Endometrial microvascular endothelial cells (primary cell): Measurements from ENCODE around the gene SERP1. TPM values are rescaled to one million over a fixed set of nuclear protein-coding genes. Genes with fewer than 3 reads are reported as not detected.

ENCODE experiments used
- in situ Hi-C: cut with HindIII; loops from 2 replicates; pipeline ENCODE4 v1.10.0; 2017; ENCODE audit warnings: low sequenced_read_pairs, low pct_unique_long_range_greater_than_20kb; ENCODE audit errors: inconsistent ontology term
- total RNA-seq: library from RNA; depleted of rRNA; stranded (reverse); fragments of >200 nt; gene quantifications from one replicate; pipeline ENCODE4 v1.2.3, GENCODE V29; 2015; ENCODE audit errors: inconsistent ontology term

SERP1 gene
- 151 TPM for total RNA-seq

DNA sequence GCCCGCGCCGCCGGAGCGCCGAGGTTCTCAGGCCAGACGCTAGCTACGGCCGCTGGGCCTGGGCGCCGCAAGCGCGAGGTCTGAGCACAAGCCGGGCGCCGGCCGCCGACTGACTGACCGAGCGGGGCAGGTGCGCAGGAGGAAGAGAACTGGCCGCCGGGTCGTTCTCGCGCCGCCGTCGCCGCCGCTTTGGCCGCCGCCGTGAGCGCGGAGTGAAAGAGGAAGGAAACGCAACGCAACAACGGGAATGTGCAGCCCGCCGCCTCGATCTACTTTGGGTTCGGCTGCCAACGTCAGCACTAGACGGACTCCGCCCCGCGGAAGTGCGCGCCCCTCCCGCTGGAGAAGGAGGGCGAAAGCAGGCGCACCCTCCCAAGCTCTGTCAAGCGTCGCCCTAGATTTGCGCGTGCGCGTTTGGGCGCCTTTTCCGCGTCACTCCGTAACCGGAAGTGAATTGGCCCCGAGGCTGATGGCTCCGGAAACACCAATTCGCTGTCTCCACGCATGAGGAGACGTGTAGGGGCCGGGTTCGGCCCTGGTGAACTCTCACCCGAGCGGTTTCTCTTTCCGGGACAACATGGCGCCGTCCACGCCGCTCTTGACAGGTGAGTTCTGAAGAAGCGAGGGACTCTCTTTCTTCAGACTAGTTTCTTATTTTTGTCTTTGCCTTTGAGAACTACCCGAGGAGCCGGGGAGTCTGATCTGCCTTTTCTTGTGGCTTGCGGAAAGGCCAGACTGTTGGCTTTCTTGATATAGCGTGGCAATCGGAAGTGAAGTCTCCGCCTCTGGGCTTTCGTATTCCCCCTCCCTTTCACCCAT, at the start of gene SERP1, which contains the start of gene EIF2A:
Gene SERP1 (minus strand): TSS at position 271 of the 819 bp plus-strand sequence. CDS start 361 bp downstream, outside the sequence.
Gene EIF2A (plus strand): TSS at position 562 of the 819 bp plus-strand sequence. CDS start 16 bp downstream, at position 578.
- in situ Hi-C loops = no loop called here

DNA sequence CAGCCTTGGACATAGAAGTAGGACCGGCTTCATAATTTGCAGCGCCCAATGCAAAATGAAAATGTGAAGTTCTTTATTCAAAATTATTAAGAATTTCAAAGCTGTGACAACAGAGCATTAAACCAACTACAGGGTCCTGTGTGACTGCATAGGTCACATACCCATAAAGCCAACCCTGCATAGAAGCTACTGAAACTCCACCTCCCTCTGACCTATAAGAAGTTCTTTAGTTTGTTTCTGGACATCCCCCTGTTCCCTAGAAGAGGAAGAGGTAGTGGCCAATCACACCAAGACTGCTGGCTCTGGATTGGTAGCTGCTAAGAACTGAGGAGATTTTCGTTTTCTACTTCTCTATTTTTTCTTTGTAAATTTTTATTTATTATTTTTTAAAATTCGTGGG, 47.9 kb upstream of the SERP1 start:
- in situ Hi-C loops = no loop called here

DNA sequence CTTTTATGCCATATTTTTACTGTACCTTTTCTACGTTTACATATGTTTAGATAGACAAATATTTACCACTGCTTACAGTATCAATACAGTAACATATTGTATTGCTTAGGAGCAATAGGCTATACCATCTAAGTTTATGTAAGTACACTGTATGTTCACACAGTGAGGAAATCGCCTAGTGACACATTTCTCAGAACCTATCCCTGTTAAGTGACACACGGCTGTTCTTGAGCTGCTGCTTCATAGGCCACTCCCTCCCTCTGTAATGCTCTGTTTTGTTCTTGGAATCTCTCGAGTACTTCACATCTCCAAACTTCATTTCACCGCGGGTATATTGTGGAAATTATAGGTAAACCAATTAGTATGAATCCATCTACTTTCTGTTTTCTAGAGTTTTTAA, 43.5 kb upstream of the SERP1 start:
- in situ Hi-C loops = no loop called here

DNA sequence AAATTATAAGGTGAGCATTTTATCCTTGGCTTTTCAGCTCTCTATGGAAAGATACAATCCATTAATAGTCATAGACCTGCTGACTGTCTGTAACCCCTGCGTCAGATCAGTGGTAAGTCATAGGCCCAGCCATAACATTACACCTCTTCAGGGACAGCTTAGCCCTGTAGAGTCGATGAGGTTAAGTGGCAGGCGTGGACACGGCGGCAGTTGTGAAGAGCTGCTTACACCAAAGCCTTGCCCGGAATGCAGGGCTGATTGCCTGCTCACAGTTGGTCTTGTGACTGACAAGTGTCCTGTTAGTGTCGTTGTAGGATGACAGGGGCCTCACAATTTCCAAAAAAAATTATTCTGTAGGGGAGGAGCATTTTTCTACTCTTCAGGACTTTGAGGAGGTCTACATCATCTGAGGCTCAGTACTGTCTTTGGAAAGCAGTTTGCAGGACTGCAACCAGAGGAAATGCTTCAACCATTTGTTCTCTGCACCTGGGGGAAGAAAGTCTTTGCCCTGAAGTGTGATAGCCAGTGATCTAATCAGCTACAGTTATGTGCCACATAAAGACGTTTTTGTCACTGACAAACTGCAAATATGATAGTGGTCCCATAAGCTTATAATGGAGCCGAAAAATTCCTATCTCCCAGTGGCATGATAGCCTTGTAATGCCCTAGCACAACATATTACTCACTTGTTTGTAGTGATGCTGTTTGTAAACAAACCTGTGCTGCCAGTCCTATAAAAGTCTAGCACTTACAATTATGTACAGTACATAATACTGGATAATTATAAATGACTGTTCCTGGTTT, 41.9 kb upstream of the SERP1 start:
- in situ Hi-C loops = no loop called here

DNA sequence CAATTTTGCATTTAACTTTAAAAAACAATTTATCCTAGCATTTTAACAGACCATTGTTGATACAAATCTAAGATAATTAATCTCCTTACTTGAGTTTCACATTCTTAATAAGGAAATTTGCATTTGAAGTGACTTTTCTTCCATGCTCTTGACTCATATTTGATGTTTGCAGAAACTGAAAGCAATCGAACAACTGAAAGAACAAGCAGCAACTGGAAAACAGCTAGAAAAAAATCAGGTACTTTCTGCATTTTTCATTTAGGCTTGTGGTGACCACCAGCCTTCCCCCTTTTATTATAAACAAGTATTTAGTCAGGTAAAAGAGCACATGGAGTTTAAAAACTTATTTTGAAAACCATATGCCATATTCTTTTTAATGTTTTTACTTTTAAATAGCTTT, 36.7 kb upstream of the SERP1 start:
- in situ Hi-C loops = no loop called here

DNA sequence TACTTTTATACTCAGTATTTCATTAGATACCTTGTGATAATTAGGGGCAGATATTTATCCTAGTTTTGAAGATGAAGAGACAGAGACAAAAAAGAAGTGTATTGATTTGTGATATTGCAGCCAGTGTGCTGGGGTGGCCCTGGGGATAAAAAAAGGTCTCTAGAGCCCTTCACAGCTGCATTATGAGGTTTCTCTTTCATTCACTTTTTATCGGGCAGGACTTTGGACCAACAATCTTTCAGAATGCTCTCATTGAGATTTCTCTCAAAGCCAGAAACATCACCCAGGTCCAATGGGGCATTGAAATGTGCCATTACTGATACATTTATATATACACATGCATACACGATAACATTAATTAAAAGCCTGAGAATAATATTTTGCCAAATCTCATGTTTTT, 36.3 kb upstream of the SERP1 start:
- in situ Hi-C loops = no loop called here

DNA sequence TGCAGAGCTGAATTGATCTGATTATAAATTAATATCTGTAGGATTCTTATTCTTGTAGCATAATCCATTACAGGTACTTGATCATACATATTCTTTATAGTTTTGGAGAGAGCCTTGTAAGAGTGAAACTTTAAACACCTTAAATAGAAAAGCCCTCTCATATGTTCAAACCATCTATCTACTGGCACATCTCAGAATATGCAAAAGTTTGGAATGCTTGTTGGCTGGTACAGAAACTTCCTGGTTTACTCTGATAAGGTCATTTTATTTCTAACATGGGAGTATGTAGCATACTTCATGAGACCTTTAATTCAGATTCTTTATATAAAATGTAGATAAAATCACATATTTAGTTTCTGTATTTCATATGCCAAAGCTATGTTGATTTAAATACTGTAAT, 34.9 kb upstream of the SERP1 start:
- in situ Hi-C loops = no loop called here

DNA sequence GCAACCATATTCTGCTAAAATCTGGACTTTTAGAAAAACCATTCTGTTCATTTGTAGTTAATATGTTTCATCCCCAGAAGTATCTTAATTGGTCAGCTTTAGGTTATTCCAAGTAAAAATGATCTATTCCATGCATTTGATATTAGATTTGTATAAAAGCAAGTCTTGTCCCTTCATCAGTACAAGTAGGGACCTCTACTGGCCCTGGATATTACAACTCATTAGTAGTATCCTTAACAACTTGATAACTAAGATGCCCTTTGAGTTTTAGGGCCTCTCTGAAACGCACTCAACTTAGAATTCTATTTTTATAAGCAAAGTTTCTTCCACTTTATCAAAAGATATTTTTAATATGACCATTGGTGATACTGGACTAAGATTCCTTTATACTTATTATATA, 31.6 kb upstream of the SERP1 start:
- in situ Hi-C loops = no loop called here

DNA sequence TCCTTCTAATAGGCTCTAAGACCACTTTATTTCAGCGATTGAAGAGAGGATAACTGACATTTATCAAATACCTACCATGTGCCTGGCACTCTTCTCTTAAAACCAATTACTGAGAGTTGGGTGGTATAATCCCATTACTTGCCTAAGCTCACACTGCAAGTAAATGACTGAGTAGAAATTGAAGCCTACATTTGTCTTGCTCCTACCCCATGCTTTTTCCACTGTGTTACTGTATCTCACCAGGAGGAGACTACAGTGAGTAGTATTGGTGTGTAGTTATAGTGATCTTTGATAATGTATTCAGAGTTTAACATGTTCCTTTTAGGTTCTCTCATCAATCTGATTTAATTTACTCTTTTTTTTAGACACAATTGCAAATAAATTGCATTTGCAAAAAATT, 21.0 kb upstream of the SERP1 start:
- in situ Hi-C loops = no loop called here

DNA sequence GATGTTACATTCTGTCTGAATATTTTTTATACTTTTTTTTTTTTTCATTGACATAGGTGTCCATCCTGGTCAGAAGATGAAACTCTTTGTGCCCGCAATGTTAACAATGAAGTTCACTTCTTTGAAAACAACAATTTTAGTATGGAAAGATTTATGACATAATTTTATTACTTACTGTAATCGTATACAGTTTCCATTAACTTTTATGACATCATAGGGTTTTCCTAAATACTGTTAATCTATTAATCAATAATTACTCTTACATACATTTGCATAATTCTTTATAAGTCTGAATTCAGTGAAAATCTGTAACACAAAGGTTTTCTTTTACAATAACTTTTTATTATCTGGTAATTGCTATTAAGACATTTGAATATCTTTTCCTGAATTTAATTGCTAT, 17.9 kb upstream of the SERP1 start:
- in situ Hi-C loops = no loop called here

DNA sequence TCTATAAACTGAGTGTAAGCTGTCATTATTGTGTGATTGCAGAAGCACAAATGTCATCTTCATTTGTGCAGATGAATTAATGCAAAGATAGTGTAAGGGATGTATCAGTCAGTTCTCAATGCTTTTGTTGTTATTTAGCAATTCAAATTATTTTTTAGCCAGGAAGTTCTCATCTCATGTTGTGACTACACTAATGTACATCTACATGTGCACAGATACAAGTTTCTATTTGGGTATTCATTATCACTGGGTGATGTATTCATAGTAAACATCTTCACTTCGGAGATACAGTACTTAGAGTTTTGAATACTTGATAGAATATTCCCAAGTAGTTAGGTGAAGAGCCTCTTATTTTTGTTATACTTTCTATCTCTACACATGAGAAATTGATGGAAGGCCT, 11.4 kb upstream of the SERP1 start:
- in situ Hi-C loops = no loop called here

DNA sequence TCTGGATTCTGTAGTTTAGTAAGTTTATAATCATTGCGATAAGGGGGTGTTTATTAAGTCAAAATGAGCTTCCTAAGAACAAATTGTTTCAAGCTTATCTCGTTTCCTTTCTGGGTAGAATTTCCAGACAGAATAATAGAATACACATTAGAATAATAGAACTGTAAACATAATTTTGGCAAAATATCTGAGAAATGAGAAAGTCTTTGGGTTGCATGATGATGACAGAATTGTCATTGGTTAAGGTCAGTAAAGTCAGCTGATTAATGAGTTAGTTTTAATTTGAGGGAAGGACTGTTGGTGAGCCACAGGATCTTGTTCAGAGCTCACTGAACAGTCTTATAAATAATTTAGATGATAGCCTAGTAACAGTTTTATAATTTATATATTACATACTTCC, 10.5 kb upstream of the SERP1 start:
- in situ Hi-C loops = no loop called here

DNA sequence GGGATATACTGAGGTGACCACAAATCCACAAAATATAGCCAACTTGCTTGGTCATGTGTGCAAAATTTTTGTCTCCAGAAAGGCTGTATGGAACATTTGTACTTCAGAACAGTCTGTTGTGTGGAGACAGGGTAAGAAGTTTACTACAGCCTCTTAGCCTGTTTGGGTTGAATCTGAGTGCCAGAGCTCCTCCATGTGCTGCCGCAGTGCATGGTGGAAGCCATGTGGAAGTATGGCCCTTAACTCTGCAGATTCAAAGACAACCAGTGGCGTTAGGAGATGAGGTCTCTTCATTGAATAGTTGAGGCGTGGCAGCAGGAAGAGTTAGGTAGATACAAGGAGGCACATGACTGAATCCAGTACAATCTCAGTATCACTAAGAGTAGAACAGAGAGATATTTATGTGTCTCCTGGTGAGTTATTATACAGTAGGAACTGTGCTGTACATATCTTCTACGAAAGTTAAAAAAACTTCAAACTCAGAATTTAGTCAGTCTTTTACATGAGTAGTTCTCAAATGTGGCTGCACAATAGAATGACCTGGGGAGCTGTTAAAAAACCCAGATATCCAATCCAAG, 9.7 kb upstream of the SERP1 start:
- in situ Hi-C loops = no loop called here

DNA sequence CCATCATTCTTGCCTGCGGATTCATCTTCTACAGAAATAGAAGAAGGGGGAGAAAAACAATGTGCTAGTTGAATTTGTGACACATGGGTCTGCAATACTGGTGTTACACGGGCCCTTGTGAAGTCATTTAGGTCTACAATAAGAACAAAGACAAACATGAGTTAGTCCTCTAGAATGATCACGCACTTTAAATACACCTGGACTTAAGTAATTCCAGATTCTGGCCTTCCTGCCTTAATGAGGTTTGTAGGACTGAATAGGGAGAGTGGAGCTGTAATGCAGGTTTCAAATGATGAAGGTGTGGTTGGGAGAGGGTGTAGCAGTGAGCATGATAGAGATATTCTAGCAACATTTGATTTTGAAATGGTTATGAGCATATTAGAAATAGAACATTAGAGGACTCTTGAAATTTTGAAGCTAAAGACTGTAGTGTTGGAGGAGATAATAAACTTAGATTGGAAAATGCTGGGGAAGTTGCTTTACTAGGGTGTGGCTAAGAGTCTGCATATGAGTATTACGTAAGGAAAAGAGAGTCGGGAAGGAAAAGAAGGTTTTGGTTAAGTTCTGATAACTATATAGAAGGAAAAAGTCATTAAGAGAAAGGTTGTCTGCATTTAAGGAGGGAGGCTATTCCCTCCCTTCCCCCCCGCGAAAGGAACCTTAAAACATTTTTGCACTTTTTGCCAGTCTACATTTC, 897 bp upstream of the SERP1 start:
- in situ Hi-C loops = no loop called here

DNA sequence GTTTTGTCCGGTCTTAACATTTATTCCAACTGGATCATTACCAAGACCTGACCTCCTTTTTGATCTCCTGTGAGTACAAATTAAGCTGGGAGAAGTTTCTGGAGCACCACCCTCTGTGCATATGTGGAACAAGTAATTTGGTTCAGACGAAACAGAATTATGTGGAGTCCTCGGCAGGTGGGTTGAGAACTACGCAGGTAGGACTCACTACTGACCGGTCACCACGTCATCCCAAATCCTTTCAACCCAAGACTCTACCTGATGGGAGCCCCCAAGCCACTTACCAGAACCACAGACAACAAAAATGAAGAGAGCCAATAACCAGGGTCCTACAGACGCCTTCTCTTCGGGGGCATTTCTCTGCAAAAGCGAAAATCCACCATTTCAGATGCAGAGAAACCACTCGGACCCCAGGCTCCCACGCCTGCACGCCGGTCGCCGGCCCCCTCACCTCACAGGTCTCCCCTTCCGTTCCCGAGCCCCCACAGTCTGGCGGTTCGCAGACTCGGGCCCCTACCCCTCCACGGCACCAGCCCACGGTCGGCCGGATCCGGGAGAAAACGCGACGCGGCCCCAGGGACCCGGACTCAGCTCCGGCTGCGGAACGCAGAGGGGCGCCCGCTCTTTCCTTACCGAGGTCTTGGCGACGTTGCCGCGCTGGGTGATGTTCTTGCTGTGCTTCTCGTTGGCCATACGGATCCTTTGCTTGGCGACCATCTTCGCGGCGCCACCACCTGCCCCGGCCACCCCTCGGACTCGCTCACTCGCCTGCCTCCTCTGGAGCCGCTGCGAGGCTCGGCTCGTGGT, 674 bp downstream of the SERP1 start:
- in situ Hi-C loops = no loop called here

DNA sequence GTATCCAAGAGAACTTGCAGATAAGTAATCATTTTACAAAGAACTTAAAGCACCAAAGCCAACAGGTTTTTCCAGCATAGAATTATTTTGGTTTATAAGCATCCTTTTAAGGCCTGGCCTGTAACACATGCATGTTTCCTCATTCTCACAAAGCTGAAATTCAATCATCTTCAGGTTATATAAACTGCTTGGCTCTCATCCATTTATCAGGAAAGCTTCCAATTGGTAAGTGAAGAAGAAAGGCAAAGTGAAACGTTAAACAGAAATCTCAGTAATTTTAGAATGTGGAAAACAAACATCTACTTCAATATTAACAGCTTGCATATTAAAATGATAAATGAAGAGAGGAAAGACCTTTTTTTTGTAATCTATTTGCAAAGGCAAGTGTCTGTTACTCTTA, 1.6 kb downstream of the SERP1 start:
- in situ Hi-C loops = no loop called here

DNA sequence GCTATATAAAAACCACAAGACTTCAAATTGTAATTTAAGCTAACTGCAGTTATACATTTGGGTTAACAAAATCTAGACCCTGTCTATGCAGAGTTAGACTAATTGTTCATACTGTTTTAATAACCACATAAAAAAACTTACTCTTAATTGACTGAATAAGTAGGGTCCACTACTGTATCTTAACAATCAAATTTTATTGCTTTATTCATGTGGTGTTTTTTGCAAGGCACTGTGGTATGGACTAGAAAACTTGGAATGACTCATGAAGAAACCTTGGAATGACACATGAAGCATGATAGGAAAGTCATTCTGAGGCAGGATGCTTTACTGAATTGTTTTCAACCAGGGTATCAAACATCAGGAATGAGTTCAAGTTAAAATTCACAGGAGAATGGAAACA, 2.3 kb downstream of the SERP1 start:
- in situ Hi-C loops = no loop called here

DNA sequence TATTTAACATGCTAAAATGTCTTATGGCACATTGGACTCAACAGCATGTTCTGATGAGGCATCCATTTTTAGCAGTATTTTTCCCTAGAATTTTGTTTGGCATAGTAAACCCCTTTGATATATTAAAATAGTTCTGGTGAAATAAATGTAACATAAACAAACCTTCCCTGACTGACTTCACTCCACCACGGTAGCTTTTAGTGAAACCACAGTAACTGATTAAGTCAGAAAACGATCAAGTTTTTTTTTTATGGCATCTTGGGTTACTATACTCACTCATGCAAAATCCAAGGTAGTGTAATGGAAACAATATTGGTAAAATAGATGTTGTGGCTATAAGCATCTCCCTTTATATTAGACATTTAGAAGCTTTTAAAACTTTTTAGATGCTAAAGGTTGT, 2.8 kb downstream of the SERP1 start:
- in situ Hi-C loops = no loop called here
